Measurements from ENCODE around the gene RPP30. TPM values are rescaled to one million over a fixed set of nuclear protein-coding genes. Genes with fewer than 3 reads are reported as not detected.

RPP30 gene
- total and polyA plus RNA-seq, 4 donors, result 11.2 to 22.6 (median 13.0) TPM

GRCh38 chr10:90945491-90946070, 73.8 kb downstream of the RPP30 start:
- Histone ChIP-seq H3K9ac (ENCODE audit: low read depth in 1 of 2, low read length in 2 of 2) (no peak overlapping the region), H3K4me1 (ENCODE audit: control insufficient read depth in 4 of 4, insufficient read depth in 4 of 4, low read length in 3 of 4) (no peaks in the 10 kb centered on the region), H3K36me3 (ENCODE audit: control insufficient read depth in 4 of 4, insufficient read depth in 3 of 4, low read depth in 1 of 4, low read length in 3 of 4) (no peaks in the 10 kb centered on the region), H3K27ac (ENCODE audit: low read depth in 1 of 2, low read length in 2 of 2) (no peak overlapping the region), H3K9me3 (ENCODE audit: control insufficient read depth in 4 of 4, low read length in 3 of 4) (no peaks in the 10 kb centered on the region), H3K4me3 (ENCODE audit: low read depth in 1 of 3, low read length in 3 of 3) (no peak overlapping the region), H3K27me3 (ENCODE audit: control insufficient read depth in 4 of 4, insufficient read depth in 4 of 4, low read length in 3 of 4) (no peaks in the 10 kb centered on the region)
- WGBS, result 93% methylated on average over 4 of the region's 4 CpGs
- TF ChIP-seq, protein P1, sequence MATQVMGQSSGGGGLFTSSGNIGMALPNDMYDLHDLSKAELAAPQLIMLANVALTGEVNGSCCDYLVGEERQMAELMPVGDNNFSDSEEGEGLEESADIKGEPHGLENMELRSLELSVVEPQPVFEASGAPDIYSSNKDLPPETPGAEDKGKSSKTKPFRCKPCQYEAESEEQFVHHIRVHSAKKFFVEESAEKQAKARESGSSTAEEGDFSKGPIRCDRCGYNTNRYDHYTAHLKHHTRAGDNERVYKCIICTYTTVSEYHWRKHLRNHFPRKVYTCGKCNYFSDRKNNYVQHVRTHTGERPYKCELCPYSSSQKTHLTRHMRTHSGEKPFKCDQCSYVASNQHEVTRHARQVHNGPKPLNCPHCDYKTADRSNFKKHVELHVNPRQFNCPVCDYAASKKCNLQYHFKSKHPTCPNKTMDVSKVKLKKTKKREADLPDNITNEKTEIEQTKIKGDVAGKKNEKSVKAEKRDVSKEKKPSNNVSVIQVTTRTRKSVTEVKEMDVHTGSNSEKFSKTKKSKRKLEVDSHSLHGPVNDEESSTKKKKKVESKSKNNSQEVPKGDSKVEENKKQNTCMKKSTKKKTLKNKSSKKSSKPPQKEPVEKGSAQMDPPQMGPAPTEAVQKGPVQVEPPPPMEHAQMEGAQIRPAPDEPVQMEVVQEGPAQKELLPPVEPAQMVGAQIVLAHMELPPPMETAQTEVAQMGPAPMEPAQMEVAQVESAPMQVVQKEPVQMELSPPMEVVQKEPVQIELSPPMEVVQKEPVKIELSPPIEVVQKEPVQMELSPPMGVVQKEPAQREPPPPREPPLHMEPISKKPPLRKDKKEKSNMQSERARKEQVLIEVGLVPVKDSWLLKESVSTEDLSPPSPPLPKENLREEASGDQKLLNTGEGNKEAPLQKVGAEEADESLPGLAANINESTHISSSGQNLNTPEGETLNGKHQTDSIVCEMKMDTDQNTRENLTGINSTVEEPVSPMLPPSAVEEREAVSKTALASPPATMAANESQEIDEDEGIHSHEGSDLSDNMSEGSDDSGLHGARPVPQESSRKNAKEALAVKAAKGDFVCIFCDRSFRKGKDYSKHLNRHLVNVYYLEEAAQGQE (IDR thresholded peaks at IDR 0.05), result no peak
- TF ChIP-seq, protein P2, sequence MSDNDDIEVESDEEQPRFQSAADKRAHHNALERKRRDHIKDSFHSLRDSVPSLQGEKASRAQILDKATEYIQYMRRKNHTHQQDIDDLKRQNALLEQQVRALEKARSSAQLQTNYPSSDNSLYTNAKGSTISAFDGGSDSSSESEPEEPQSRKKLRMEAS (IDR thresholded peaks at IDR 0.05), result no peak
- TF ChIP-seq EGR1 (IDR thresholded peaks at IDR 0.05; ENCODE audit: low read depth in 2 of 2) (no peak), HNF4A (conservative IDR thresholded peaks at IDR 0.05) (no peak)
- DNase-seq (ENCODE audit: low spot score), result no peak

GRCh38 chr10:90947030-90947960, 75.5 kb downstream of the RPP30 start:
- Histone ChIP-seq H3K27me3 (ENCODE audit: control insufficient read depth in 4 of 4, insufficient read depth in 4 of 4, low read length in 3 of 4) (no peaks in the 10 kb centered on the region), H3K9ac (ENCODE audit: low read depth in 1 of 2, low read length in 2 of 2) (no peak overlapping the region), H3K36me3 (ENCODE audit: control insufficient read depth in 4 of 4, insufficient read depth in 3 of 4, low read depth in 1 of 4, low read length in 3 of 4) (no peaks in the 10 kb centered on the region), H3K4me3 (ENCODE audit: low read depth in 1 of 3, low read length in 3 of 3) (no peak overlapping the region), H3K27ac (ENCODE audit: low read depth in 1 of 2, low read length in 2 of 2) (no peak overlapping the region), H3K4me1 (ENCODE audit: control insufficient read depth in 4 of 4, insufficient read depth in 4 of 4, low read length in 3 of 4) (no peaks in the 10 kb centered on the region), H3K9me3 (ENCODE audit: control insufficient read depth in 4 of 4, low read length in 3 of 4) (no peaks in the 10 kb centered on the region)
- TF ChIP-seq SP1 (IDR thresholded peaks at IDR 0.05), result no peak
- TF ChIP-seq FOXA2 (IDR thresholded peaks at IDR 0.05), result no peak
- TF ChIP-seq RXRA (IDR thresholded peaks at IDR 0.05), result no peak
- no peak for TF ChIP-seq GABPA (IDR thresholded peaks at IDR 0.05 in 1 of 2, conservative IDR thresholded peaks at IDR 0.05 in 1 of 2)
- TF ChIP-seq, protein P3, sequence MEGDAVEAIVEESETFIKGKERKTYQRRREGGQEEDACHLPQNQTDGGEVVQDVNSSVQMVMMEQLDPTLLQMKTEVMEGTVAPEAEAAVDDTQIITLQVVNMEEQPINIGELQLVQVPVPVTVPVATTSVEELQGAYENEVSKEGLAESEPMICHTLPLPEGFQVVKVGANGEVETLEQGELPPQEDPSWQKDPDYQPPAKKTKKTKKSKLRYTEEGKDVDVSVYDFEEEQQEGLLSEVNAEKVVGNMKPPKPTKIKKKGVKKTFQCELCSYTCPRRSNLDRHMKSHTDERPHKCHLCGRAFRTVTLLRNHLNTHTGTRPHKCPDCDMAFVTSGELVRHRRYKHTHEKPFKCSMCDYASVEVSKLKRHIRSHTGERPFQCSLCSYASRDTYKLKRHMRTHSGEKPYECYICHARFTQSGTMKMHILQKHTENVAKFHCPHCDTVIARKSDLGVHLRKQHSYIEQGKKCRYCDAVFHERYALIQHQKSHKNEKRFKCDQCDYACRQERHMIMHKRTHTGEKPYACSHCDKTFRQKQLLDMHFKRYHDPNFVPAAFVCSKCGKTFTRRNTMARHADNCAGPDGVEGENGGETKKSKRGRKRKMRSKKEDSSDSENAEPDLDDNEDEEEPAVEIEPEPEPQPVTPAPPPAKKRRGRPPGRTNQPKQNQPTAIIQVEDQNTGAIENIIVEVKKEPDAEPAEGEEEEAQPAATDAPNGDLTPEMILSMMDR (IDR thresholded peaks at IDR 0.05; ENCODE audit: low read depth, low read length, missing input control), result no peak
- TF ChIP-seq YY1 (IDR thresholded peaks at IDR 0.05), result no peak
- TF ChIP-seq RAD21 (IDR thresholded peaks at IDR 0.05), result no peak
- no peak for TF ChIP-seq EGR1 (IDR thresholded peaks at IDR 0.05; ENCODE audit: low read depth in 2 of 2)
- no peak for TF ChIP-seq ZBTB33 (IDR thresholded peaks at IDR 0.05)
- TF ChIP-seq, protein P2 (IDR thresholded peaks at IDR 0.05), result no peak
- TF ChIP-seq, protein P1 (IDR thresholded peaks at IDR 0.05), result no peak
- no peak for TF ChIP-seq ATF3 (IDR thresholded peaks at IDR 0.05)
- 86% methylated on average over 5 of the region's 5 CpGs for WGBS
- DNase-seq (ENCODE audit: low spot score), result no peak

Measured in liver (tissue), 9 donors.